ENCODE data around the gene HMX2.
A peak's percentile ranks its signal among the peaks of the same experiment; 100 is the strongest.
"Not testable (repeated sequence)": the region's sequence is repeated elsewhere in the genome, so short reads cannot be mapped to it uniquely, and the experiment has no call there.

HMX2 gene

GRCh38 chr10:123150271-123150985, 2.5 kb downstream of the HMX2 start:
- no peak for DNase-seq (ENCODE audit: low read depth in 3 of 3, low spot score in 1 of 3)

DNA sequence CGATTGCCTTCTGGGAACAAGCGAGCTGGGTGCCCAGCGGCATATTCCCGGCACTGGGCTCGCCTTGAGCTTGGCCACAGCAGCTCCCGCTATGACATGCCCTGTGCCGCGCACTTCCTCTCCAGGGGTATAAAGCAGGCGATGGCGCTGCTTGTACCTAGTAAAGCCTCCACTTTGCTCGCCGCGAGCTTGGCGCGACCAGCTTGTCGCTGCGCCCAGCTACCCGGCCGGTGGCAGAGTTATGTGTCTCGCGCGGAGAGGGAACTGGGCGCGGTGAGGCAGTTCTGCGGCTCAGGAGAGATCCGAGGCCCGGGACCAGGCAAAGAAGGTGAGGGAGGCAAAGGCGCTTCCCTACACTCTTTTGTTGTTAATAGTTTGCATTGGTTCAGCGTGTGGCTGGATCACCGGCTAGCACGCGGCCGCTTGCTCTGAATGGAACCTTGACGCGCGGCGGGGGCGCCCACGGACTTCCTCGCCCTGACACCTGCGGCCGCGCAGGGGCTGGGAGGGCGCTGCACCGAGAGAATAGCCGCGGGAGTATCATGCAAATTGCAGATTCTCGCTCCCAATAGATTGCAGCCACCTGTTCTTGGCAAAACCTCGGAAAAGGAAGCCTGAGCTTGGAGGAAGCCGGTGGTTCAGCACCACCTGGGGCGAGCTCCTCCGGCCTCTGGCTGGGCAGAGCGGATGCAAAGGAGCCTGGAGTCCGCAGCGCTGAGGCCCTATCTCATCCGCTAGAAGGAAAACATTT, 3.2 kb downstream of the HMX2 start:
- no peak for DNase-seq (ENCODE audit: low read depth in 3 of 3, low spot score in 1 of 3)

- no peak for DNase-seq (ENCODE audit: low read depth in 3 of 3, low spot score in 1 of 3)
Observed at GRCh38 chr10:123151737-123152135, 3.8 kb downstream of the HMX2 start.

- DNase-seq (ENCODE audit: low read depth in 3 of 3, low spot score in 1 of 3) = no peak
Observed at GRCh38 chr10:123153486-123154091, 5.7 kb downstream of the HMX2 start.

DNA sequence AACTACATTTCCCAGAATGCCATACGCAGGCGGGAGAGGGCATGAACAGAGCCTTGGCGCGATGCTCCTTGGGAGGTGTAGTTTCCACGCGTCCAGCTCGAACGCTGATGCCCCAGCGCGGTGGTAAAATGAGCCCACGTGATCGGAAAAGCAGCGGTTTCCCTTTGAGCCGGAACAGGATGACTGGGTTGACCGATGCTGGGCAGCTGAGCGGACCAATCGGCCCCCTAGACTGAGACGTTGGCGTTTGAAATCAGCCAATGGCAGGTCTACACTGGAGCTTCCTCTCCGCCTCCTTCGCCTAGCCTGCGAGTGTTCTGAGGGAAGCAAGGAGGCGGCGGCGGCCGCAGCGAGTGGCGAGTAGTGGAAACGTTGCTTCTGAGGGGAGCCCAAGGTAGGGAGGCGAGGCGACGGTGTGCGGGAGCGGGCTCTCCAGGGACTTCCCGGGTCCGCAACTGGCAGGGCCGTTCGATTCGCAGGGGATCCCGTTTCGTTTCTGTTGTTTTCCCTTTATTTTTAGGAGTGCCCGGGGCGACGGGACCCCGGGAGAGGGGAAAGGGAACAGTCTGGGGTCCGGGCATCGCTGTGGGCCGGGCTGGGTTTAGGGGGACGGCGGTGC, 6.3 kb downstream of the HMX2 start, which contains the start of gene BUB3:
TSS of gene BUB3 (plus strand) at position 311 of the 619 bp plus-strand sequence. CDS start 516 bp downstream, outside the sequence.
- peak; percentile 75 to 89 (median 86) for DNase-seq (ENCODE audit: low read depth in 3 of 3, low spot score in 1 of 3)

DNA sequence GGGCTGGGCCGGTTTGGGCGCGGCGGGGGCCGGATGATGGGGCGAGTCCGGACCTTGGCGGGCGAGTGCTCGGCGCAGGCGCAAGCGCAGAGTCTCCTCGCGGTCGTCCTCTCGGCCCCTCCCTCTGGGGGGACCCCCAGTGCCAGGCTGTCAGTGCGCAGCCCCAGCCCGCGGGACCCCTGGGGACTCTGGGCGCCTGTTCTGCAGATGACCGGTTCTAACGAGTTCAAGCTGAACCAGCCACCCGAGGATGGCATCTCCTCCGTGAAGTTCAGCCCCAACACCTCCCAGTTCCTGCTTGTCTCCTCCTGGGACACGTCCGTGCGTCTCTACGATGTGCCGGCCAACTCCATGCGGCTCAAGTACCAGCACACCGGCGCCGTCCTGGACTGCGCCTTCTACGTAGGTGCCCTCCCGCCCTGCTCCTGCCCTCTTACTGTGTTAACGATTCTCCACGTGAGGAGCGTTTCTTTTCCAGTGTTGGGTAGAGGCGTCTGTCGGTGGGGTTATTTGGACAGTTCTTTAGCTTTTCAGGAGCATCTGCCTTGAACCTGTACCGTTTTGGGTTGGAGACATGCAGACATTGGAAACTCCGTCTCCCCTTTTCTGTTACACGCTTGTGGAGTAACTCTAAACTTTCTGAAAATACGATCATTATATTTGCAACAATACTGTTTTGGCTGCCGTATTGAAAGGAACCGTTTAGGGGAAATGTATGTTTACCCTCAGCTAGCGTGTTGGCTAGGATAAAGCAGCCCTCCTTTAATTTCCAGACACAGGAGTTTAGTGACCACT, 7.0 kb downstream of the HMX2 start:
- no peak for DNase-seq (ENCODE audit: low read depth in 3 of 3, low spot score in 1 of 3)

- DNase-seq (ENCODE audit: low read depth in 3 of 3, low spot score in 1 of 3) = no peak
Observed at GRCh38 chr10:123156078-123156477, 8.1 kb downstream of the HMX2 start.

DNA sequence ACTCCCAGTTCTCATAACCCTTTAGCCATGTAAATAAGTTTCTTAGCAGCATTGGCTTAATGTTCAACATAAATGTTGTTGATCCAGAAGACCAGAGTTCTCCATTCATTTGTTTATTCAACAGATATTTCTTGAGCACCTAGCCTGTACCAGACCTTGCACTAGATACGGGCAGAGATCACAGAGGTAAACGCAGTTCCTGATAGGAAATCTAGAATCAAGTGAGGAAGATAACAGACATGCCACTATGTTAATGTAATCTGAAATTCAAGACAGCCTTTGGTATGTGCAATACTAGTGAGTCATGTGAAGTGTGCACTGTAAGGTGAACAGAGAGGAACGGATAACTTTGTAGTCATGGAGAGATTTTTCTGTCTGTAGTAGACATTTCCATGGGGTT, 9.3 kb downstream of the HMX2 start:
- DNase-seq (ENCODE audit: low read depth in 3 of 3, low spot score in 1 of 3) = no peak

GRCh38 chr10:123158682-123159081, 10.7 kb downstream of the HMX2 start:
- no peak for DNase-seq (ENCODE audit: low read depth in 3 of 3, low spot score in 1 of 3)

GRCh38 chr10:123160311-123160980, 12.5 kb downstream of the HMX2 start:
- DNase-seq (ENCODE audit: low read depth in 3 of 3, low spot score in 1 of 3) = no peak

DNA sequence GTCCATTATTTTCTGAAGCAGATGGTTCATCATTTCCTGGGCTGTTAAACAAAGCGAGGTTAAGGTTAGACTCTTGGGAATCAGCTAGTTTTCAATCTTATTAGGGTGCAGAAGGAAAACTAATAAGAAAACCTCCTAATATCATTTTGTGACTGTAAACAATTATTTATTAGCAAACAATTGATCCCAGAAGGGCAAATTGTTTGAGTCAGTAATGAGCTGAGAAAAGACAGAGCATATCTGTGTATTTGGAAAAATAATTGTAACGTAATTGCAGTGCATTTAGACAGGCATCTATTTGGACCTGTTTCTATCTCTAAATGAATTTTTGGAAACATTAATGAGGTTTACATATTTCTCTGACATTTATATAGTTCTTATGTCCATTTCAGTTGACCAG, 16.4 kb downstream of the HMX2 start:
- DNase-seq (ENCODE audit: low read depth in 3 of 3, low spot score in 1 of 3) = no peak

- DNase-seq (ENCODE audit: low read depth in 3 of 3, low spot score in 1 of 3) = no peak
Observed at GRCh38 chr10:123165445-123166072, 17.6 kb downstream of the HMX2 start.

DNA sequence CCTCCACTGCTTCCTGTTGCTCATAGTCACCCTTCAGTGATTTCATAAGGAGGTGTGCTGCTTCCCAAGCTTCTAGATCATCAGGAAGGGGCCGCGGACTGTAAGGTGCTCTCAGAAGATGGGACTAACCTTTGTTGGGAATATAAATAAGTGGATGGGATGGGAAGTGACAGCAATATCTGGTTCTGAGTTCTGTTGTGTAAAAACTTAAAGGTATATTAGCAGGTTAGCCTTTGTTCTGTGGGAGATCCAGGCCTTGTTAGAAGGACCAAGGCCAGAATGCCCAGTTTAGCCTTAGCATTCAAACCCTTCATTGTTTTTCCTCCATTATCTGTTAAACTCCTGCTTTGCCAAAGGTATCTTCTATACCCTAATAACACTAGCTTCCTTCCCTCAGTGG, 18.7 kb downstream of the HMX2 start:
- DNase-seq (ENCODE audit: low read depth in 3 of 3, low spot score in 1 of 3) = no peak

- DNase-seq (ENCODE audit: low read depth in 3 of 3, low spot score in 1 of 3) = no peak
Observed at GRCh38 chr10:123170961-123171360, 23.0 kb downstream of the HMX2 start.

GRCh38 chr10:123171616-123172015, 23.7 kb downstream of the HMX2 start:
- not testable (repeated sequence) for DNase-seq (ENCODE audit: low read depth in 3 of 3, low spot score in 1 of 3)

DNA sequence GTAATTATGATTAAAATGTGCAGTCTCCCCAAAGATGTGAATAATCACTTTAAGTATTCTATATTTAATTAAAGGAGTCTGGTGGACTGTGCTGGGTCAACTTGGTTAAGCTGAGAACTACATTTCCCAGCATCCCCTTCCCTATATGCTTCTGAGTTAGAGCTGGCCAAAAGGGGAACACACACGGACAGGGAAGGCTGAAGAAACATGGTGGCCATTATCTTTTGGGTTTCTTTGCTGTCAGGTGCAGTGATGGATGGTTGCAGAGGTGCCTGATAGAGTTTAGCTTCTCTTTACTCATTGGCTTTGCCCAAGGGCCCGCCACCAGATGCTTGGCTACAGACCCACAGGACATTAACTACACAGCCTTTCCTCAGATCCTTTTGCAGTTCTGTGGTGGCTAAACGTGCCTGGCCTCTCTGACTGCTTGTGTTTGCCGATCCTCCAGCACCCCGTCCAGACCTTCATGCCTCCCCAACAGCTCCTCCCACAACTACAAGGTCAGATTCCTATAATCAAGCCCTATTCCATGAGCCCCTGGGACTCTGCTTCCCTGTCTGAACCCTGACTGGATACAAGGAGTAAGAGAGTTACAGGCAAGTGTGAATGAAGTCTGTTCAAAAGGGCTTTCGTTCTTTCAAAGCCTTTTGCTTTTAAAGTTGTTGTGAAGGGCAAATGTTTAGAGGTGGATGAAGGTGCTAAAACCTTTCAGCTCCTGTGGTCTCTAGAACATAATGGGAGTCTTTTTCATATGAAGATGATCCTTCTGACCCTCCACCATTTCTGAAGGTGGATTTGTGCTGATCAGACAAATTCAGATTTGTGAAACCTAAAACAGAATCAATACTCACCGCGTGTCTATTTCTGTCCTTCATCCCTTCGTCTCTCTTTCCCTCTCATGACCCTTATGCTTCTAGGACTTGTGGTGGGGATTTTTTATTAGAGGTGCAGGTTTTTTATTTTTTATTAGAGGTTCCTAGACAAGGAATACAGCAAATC, 27.8 kb downstream of the HMX2 start:
- no peak for DNase-seq (ENCODE audit: low read depth in 3 of 3, low spot score in 1 of 3)

- DNase-seq (ENCODE audit: low read depth in 3 of 3, low spot score in 1 of 3) = not testable (repeated sequence)
Observed at GRCh38 chr10:123178390-123178789, 30.5 kb downstream of the HMX2 start.

Measured in stimulated activated CD4-positive, alpha-beta T cell treated with anti-CD3 and anti-CD28 coated beads, TNF-alpha, amount 100 ng/mL, for 1 hour (primary cell).